Nephron progenitor cell (in vitro differentiated cells): ENCODE results near the gene FEM1C.

ENCODE experiments used
- DNase-seq: peaks from one replicate; pipeline ENCODE4 v3.0.0; 2021
- H3K27ac Mint-ChIP-seq: 2 replicates; pipeline ENCODE4 v1.8.0; 2021; ENCODE audit warnings: mild to moderate bottlenecking, moderate library complexity, mixed read lengths
- H3K27me3 Mint-ChIP-seq: 2 replicates; pipeline ENCODE4 v1.8.0; 2021; ENCODE audit warnings: mild to moderate bottlenecking, low read depth, mixed read lengths; ENCODE audit not compliant: poor library complexity
- H3K36me3 Mint-ChIP-seq: 2 replicates; pipeline ENCODE4 v1.8.0; 2021; ENCODE audit warnings: low read depth, mixed read lengths
- H3K4me1 Mint-ChIP-seq: 2 replicates; pipeline ENCODE4 v1.8.0; 2021; ENCODE audit warnings: mixed read lengths
- H3K4me3 Mint-ChIP-seq: 2 replicates; pipeline ENCODE4 v1.8.0; 2021; ENCODE audit warnings: mild to moderate bottlenecking, moderate library complexity, mixed read lengths
- H3K9me3 Mint-ChIP-seq: 2 replicates; pipeline ENCODE4 v1.8.0; 2021; ENCODE audit warnings: mild to moderate bottlenecking, moderate library complexity, mixed read lengths
- TF ChIP-seq, protein P1 (sequence below): fragments of 200-600 bp; sonication (generic); IDR thresholded peaks from 2 replicates; pipeline ENCODE4 v1.5.0; 2021; ENCODE audit warnings: antibody characterized with exemption

FEM1C gene

DNA sequence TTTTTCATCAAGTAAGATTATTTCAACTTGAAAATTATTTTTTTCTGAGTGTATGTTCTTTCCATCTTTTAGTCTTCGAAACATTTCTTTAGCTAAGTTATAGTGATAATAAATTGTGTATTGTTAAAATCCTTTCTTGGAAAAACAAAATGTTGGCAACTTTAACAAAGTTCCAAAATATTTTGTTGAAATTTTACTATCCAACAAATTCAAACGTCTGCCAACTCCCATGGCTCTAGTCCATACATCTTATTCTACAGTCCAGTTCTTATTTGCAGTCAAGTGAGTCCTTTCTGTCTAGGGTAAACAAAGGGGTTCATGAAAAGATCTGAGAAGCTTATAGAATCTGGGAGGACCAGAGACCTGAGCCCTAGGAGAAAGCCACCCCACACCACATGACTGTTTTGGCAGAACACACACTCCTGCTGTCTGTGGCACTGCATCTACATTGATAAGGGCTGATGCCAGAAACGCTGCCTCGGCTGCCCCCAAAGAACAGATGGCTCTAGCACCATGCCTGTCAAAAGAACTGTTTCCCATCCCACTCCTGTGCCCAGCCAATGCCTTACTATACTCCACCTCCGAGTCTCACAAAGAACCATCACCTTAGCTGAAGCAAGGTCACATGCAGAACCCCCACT, 47.5 kb downstream of the FEM1C start:
- no peak for DNase-seq
- no peaks in the 10 kb centered on the region for H3K9me3 Mint-ChIP-seq
- no peaks in the 10 kb centered on the region for H3K27me3 Mint-ChIP-seq
- no peak overlapping the region for H3K27ac Mint-ChIP-seq
- H3K4me3 Mint-ChIP-seq: no peak overlapping the region
- H3K36me3 Mint-ChIP-seq: no peaks in the 10 kb centered on the region
- TF ChIP-seq, protein P1, sequence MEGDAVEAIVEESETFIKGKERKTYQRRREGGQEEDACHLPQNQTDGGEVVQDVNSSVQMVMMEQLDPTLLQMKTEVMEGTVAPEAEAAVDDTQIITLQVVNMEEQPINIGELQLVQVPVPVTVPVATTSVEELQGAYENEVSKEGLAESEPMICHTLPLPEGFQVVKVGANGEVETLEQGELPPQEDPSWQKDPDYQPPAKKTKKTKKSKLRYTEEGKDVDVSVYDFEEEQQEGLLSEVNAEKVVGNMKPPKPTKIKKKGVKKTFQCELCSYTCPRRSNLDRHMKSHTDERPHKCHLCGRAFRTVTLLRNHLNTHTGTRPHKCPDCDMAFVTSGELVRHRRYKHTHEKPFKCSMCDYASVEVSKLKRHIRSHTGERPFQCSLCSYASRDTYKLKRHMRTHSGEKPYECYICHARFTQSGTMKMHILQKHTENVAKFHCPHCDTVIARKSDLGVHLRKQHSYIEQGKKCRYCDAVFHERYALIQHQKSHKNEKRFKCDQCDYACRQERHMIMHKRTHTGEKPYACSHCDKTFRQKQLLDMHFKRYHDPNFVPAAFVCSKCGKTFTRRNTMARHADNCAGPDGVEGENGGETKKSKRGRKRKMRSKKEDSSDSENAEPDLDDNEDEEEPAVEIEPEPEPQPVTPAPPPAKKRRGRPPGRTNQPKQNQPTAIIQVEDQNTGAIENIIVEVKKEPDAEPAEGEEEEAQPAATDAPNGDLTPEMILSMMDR: no peak
- peaks cover 8% of the 10 kb centered on the region for H3K4me1 Mint-ChIP-seq

DNA sequence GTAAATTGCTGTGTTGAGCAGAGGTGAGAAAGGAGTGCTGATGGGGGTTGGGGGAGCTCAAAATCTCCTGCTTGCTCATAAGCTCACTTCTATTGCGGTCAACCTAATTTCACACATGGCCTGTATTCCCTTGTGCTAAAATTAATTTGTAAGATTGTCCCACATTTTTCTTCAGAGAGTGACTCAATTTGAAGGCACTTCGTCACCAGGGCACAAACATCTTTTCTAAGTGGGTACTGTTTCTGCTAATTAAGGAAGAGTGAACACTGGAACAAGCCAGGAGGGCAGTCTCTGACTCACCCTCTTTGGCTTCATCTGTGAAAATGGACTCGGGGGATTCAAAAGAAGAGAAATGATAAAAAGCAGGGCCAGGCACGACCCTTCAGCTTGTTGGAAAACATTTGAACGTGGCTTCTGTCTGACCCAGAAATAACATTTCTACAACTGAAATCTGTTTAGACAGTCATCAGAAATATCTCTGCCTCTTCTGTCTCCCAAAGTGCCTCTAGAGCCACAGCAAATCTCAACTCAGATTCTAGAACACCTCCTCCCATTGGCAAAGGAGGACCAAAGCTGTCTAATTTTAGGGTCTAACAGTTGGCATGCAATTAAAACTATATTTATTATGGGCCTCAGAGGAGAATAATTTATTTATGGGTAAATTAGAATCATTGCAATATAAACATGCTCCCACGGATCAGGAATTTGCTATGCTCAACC, 49.8 kb downstream of the FEM1C start:
- no peak overlapping the region for H3K27ac Mint-ChIP-seq
- no peak overlapping the region for H3K4me3 Mint-ChIP-seq
- no peaks in the 10 kb centered on the region for H3K27me3 Mint-ChIP-seq
- peaks cover 8% of the 10 kb centered on the region for H3K4me1 Mint-ChIP-seq
- H3K36me3 Mint-ChIP-seq: no peaks in the 10 kb centered on the region
- TF ChIP-seq, protein P1: no peak
- H3K9me3 Mint-ChIP-seq: no peaks in the 10 kb centered on the region
- no peak for DNase-seq

DNA sequence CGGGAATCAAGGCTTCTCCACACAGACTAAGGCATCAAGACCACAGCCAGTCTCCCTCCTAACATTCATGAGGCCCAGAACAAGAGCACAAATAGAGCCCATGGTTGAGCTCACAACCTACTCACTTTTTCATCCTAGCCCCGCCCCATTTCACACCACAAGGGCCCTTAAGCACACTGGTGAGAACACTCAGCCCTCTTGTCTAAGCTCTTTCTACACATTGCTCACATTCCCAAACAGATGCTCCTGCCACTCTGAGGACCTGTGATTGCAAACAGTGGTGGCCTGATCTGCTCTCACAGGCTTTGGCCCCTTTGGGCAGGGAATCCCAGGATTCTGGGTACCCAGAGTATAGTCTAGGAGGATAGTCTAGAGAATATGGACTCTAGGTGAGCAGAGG, 54.0 kb downstream of the FEM1C start:
- no peaks in the 10 kb centered on the region for H3K9me3 Mint-ChIP-seq
- peaks cover 8% of the 10 kb centered on the region for H3K4me1 Mint-ChIP-seq
- TF ChIP-seq, protein P1: no peak
- H3K4me3 Mint-ChIP-seq: no peak overlapping the region
- H3K27me3 Mint-ChIP-seq: no peaks in the 10 kb centered on the region
- H3K27ac Mint-ChIP-seq: peak overlapping the region; percentile 17
- no peak for DNase-seq
- no peaks in the 10 kb centered on the region for H3K36me3 Mint-ChIP-seq

DNA sequence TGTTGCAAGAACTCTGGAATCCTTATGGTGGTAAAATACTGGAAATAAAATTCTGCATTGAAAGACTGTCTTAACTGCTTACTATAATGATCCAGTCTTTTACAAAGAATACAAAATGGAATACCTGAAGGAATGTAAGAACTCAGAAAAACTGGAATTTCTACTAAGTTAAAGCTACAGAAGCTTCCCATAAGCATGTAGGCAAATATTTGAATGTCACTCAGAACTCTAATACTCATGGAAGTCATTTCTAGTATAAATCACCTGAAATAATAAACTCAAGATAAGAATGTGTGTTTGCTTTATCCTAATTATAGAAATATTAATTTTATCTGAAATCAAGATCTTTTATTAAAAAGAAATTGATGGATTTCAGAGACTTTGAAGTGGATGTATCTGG, 54.8 kb downstream of the FEM1C start:
- Mint-ChIP-seq H3K27me3 (no peaks in the 10 kb centered on the region), H3K9me3 (no peaks in the 10 kb centered on the region), H3K4me1 (peaks cover 8% of the 10 kb centered on the region), H3K36me3 (no peaks in the 10 kb centered on the region), H3K4me3 (no peak overlapping the region), H3K27ac (no peak overlapping the region)
- no peak for DNase-seq
- TF ChIP-seq, protein P1: no peak

DNA sequence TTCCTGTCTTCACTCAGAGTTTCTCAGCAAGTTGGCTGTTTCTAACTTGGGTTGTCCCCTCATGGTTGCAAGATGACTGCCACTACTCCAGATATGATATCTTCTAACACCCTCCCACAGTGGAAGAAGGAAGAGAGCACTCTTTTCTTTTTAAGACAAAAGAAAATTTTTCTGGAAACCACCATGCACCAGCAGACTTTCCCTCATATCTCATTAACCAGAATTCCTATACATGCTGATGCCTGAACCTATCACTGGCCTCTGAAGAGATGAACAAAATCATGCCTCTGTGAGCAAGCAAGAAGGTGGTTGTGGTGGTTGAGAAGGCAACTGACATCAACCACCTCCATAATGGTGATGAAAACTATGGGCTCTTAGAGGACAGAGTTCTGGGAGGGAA, 56.8 kb downstream of the FEM1C start:
- Mint-ChIP-seq H3K4me1 (no peaks in the 10 kb centered on the region), H3K4me3 (no peak overlapping the region), H3K27ac (no peak overlapping the region), H3K36me3 (no peaks in the 10 kb centered on the region), H3K9me3 (no peaks in the 10 kb centered on the region), H3K27me3 (no peaks in the 10 kb centered on the region)
- DNase-seq: no peak
- TF ChIP-seq, protein P1: no peak

DNA sequence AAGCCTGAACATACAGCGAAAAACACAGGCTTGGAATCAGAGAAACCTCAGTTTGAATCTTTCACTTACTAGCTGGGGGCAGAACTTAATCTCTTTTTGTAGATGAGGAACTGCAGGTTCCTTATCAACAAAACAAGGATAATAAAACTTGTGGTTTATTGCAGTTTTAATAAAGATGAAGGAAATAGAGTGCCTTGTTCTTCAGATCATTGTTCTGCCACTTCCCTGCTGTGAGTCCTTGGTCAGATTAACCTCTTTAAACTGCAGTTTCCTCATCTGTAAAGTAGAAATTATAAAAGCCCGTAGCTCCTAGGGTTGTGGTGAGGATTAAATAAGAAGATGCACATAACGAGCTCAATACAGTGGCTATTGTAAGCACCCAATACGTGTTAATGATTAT, 57.4 kb downstream of the FEM1C start:
- H3K36me3 Mint-ChIP-seq: no peaks in the 10 kb centered on the region
- H3K27me3 Mint-ChIP-seq: no peaks in the 10 kb centered on the region
- H3K27ac Mint-ChIP-seq: no peak overlapping the region
- no peaks in the 10 kb centered on the region for H3K4me1 Mint-ChIP-seq
- H3K9me3 Mint-ChIP-seq: no peaks in the 10 kb centered on the region
- no peak overlapping the region for H3K4me3 Mint-ChIP-seq
- DNase-seq: no peak
- TF ChIP-seq, protein P1: no peak
